Kidney capillary endothelial cell (primary cell): Measurements from ENCODE around the gene PCNX3.

Experiments used
- DNase-seq: peaks from one replicate; pipeline ENCODE4 v3.0.0-alpha.2; 2018; ENCODE audit warnings: low spot score

The PCNX3 gene

GRCh38 chr11:65640483-65641296 lies 25.1 kb downstream of the PCNX3 start:
- peak; percentile 41 for DNase-seq

- DNase-seq = no peak
Measured at GRCh38 chr11:65641297-65642013, 25.9 kb downstream of the PCNX3 start.

- DNase-seq = no peak
Measured at GRCh38 chr11:65642014-65642671, 26.6 kb downstream of the PCNX3 start.

- DNase-seq = no peak
Measured at GRCh38 chr11:65643971-65644370, 28.4 kb downstream of the PCNX3 start.

- DNase-seq = no peak
Measured at GRCh38 chr11:65644837-65645236, 29.3 kb downstream of the PCNX3 start.

- DNase-seq = no peak
Measured at GRCh38 chr11:65645710-65646109, 30.1 kb downstream of the PCNX3 start.

GRCh38 chr11:65646288-65646957 lies 30.8 kb downstream of the PCNX3 start:
- DNase-seq = no peak

GRCh38 chr11:65646958-65647701 lies 31.6 kb downstream of the PCNX3 start:
- DNase-seq = no peak

- no peak for DNase-seq
Measured at GRCh38 chr11:65648997-65649493, 33.5 kb downstream of the PCNX3 start.

GRCh38 chr11:65649656-65650546 lies 34.3 kb downstream of the PCNX3 start:
- no peak for DNase-seq

- no peak for DNase-seq
Measured at GRCh38 chr11:65650547-65651338, 35.2 kb downstream of the PCNX3 start.

GRCh38 chr11:65651339-65651588 lies 35.7 kb downstream of the PCNX3 start:
- DNase-seq = no peak

- DNase-seq = peak; percentile 55
Measured at GRCh38 chr11:65651589-65652510, 36.3 kb downstream of the PCNX3 start.

- DNase-seq = peak; percentile 94
Measured at GRCh38 chr11:65652511-65653228, 37.1 kb downstream of the PCNX3 start.

GRCh38 chr11:65653229-65654225 lies 38.0 kb downstream of the PCNX3 start:
- no peak for DNase-seq
